ENCODE measurements around the gene MCM7. TPM values are rescaled to one million over a fixed set of nuclear protein-coding genes. Genes with fewer than 3 reads are reported as not detected.

MCM7 gene
- total RNA-seq, 1 experiment from 2014 or later: 387 TPM

DNA sequence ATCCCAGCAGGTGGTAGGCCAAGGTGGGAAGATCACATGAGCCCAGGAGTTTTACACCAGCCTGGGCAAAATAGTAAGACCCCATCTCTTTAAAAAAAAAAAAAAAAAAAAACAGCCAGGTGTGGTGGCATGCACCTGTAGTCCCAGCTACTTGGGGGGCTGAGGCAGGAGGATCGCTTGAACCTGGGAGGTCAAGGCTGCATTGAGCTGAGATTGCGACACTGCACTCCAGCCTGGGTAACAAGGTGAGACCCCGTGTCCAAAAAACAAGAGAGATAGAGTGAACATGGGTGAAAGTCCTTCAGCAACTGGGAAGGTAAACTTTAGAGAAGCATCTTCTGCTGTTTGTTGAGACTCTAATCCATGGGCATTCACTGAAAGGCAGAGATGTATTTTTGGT lies 41.3 kb upstream of the MCM7 start:
- CTCF ChIA-PET: interaction anchor here (1.0 to 1.4 kb wide), 2 partner anchors 10 to 12 kb away, joined by 3 read pairs; no protein-coding TSS in a partner anchor
- intact Hi-C loops (cut with micrococcal nuclease): no loop called here
- no peaks in the 10 kb centered on the region for H3K36me3 ChIP-seq (ENCODE audit: control insufficient read depth in 1 of 2, insufficient read depth in 2 of 2, low read length in 2 of 2)
- TF ChIP-seq, protein P1, sequence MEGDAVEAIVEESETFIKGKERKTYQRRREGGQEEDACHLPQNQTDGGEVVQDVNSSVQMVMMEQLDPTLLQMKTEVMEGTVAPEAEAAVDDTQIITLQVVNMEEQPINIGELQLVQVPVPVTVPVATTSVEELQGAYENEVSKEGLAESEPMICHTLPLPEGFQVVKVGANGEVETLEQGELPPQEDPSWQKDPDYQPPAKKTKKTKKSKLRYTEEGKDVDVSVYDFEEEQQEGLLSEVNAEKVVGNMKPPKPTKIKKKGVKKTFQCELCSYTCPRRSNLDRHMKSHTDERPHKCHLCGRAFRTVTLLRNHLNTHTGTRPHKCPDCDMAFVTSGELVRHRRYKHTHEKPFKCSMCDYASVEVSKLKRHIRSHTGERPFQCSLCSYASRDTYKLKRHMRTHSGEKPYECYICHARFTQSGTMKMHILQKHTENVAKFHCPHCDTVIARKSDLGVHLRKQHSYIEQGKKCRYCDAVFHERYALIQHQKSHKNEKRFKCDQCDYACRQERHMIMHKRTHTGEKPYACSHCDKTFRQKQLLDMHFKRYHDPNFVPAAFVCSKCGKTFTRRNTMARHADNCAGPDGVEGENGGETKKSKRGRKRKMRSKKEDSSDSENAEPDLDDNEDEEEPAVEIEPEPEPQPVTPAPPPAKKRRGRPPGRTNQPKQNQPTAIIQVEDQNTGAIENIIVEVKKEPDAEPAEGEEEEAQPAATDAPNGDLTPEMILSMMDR (IDR thresholded peaks at IDR 0.05 in 2 of 3, conservative IDR thresholded peaks at IDR 0.05 in 1 of 3; ENCODE audit: borderline replicate concordance in 1 of 3, insufficient read depth in 1 of 3, low read depth in 2 of 3, low read length in 2 of 3): no peak
- TF ChIP-seq ZFX (IDR thresholded peaks at IDR 0.05) (no peak), TCF7L2 (IDR thresholded peaks at IDR 0.05; ENCODE audit: borderline replicate concordance, extremely low read depth, insufficient read depth, insufficient read length) (no peak), EZH2 (IDR thresholded peaks at IDR 0.05) (no peak)
- TF ChIP-seq, protein P2, sequence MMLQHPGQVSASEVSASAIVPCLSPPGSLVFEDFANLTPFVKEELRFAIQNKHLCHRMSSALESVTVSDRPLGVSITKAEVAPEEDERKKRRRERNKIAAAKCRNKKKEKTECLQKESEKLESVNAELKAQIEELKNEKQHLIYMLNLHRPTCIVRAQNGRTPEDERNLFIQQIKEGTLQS (IDR thresholded peaks at IDR 0.05): no peak
- H3K27ac ChIP-seq (ENCODE audit: low read depth, low read length): no peak overlapping the region
- no peaks in the 10 kb centered on the region for H3K9me2 ChIP-seq (ENCODE audit: insufficient read depth)
- no peak overlapping the region for H3K4me2 ChIP-seq (ENCODE audit: low read length)
- no peaks in the 10 kb centered on the region for H3K4me1 ChIP-seq (ENCODE audit: control insufficient read depth in 1 of 2, insufficient read depth in 2 of 2, low read length in 2 of 2)
- H3K79me2 ChIP-seq (ENCODE audit: insufficient read depth, low read length): no peaks in the 10 kb centered on the region
- no peak overlapping the region for H3K4me3 ChIP-seq (replicated peaks in 1 of 2; ENCODE audit: low read depth in 1 of 2, low read length in 2 of 2)
- H2AFZ ChIP-seq (ENCODE audit: low read depth, low read length, poor library complexity, severe bottlenecking): no peak overlapping the region
- ATAC-seq (no peak), DNase-seq (ENCODE audit: low read depth, low spot score) (no peak)
- POLR2A ChIA-PET: no interaction called here
- H3K27me3 ChIP-seq (ENCODE audit: insufficient read depth, low read length): no peaks in the 10 kb centered on the region
- RAD21 ChIA-PET (ENCODE audit: low non-redundant PET in 1 of 2, low total read pairs in 2 of 2, uncharacterized antibody in 2 of 2, unreplicated experiment in 2 of 2): no interaction called here
- H3K9ac ChIP-seq (ENCODE audit: low read length): no peak overlapping the region
- no peaks in the 10 kb centered on the region for H3K9me3 ChIP-seq (ENCODE audit: control insufficient read depth in 1 of 2, insufficient read depth in 1 of 2, low read depth in 1 of 2, low read length in 2 of 2)
- H4K20me1 ChIP-seq (ENCODE audit: insufficient read depth): no peaks in the 10 kb centered on the region
- BruUV-seq (replicated peaks): no TSS peak

DNA sequence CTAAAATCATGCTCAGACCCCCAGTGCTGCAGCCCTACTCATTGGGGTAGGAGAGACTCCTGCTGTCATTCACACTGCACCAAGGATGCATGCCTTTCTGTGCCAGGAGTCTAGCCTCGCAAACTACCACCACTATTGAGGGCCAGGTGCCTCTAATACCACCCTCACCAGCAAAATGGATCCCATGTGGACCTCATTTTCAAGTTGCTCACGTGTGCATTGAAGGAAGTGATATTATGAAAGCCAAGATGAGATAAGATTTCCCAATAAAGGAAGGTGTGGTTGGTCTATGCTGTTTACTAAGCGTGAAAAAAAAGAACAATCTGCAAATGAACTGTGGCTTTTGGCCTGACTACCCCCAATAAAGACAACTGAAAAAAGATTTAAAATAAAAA lies 40.4 kb upstream of the MCM7 start:
- Histone ChIP-seq H3K9ac (ENCODE audit: low read length) (no peak overlapping the region), H3K36me3 (ENCODE audit: control insufficient read depth in 1 of 2, insufficient read depth in 2 of 2, low read length in 2 of 2) (no peaks in the 10 kb centered on the region), H3K27ac (ENCODE audit: low read depth, low read length) (no peak overlapping the region), H3K27me3 (ENCODE audit: insufficient read depth, low read length) (no peaks in the 10 kb centered on the region), H4K20me1 (ENCODE audit: insufficient read depth) (no peaks in the 10 kb centered on the region), H3K4me1 (ENCODE audit: control insufficient read depth in 1 of 2, insufficient read depth in 2 of 2, low read length in 2 of 2) (no peaks in the 10 kb centered on the region), H3K9me3 (ENCODE audit: control insufficient read depth in 1 of 2, insufficient read depth in 1 of 2, low read depth in 1 of 2, low read length in 2 of 2) (no peaks in the 10 kb centered on the region), H3K9me2 (ENCODE audit: insufficient read depth) (no peaks in the 10 kb centered on the region), H3K4me2 (ENCODE audit: low read length) (no peak overlapping the region), H2AFZ (ENCODE audit: low read depth, low read length, poor library complexity, severe bottlenecking) (no peak overlapping the region), H3K79me2 (ENCODE audit: insufficient read depth, low read length) (no peaks in the 10 kb centered on the region), H3K4me3 (replicated peaks in 1 of 2; ENCODE audit: low read depth in 1 of 2, low read length in 2 of 2) (no peak overlapping the region)
- no TSS peak for BruUV-seq (replicated peaks)
- DNase-seq (ENCODE audit: low read depth, low spot score) (no peak), ATAC-seq (no peak)
- ChIA-PET POLR2A (no interaction called here), RAD21 (ENCODE audit: low non-redundant PET in 1 of 2, low total read pairs in 2 of 2, uncharacterized antibody in 2 of 2, unreplicated experiment in 2 of 2) (no interaction called here), CTCF (no interaction called here)
- intact Hi-C loops (cut with micrococcal nuclease): no loop called here
- TF ChIP-seq ELF1 (IDR thresholded peaks at IDR 0.05; ENCODE audit: borderline replicate concordance, low read depth) (no peak), JUND (IDR thresholded peaks at IDR 0.05) (no peak), TCF7L2 (IDR thresholded peaks at IDR 0.05; ENCODE audit: borderline replicate concordance, extremely low read depth, insufficient read depth, insufficient read length) (no peak), POLR2A (IDR thresholded peaks at IDR 0.05; ENCODE audit: borderline replicate concordance, extremely low read depth, insufficient read depth, insufficient read length) (no peak), CEBPB (IDR thresholded peaks at IDR 0.05; ENCODE audit: low read depth) (no peak), FOSL1 (IDR thresholded peaks at IDR 0.05; ENCODE audit: low read depth) (no peak), RAD21 (IDR thresholded peaks at IDR 0.05; ENCODE audit: low read depth) (no peak), EZH2 (IDR thresholded peaks at IDR 0.05) (no peak), ZFX (IDR thresholded peaks at IDR 0.05) (no peak), SIN3A (IDR thresholded peaks at IDR 0.05; ENCODE audit: low read depth) (no peak), EGR1 (IDR thresholded peaks at IDR 0.05; ENCODE audit: low read depth) (no peak)
- TF ChIP-seq, protein P3, sequence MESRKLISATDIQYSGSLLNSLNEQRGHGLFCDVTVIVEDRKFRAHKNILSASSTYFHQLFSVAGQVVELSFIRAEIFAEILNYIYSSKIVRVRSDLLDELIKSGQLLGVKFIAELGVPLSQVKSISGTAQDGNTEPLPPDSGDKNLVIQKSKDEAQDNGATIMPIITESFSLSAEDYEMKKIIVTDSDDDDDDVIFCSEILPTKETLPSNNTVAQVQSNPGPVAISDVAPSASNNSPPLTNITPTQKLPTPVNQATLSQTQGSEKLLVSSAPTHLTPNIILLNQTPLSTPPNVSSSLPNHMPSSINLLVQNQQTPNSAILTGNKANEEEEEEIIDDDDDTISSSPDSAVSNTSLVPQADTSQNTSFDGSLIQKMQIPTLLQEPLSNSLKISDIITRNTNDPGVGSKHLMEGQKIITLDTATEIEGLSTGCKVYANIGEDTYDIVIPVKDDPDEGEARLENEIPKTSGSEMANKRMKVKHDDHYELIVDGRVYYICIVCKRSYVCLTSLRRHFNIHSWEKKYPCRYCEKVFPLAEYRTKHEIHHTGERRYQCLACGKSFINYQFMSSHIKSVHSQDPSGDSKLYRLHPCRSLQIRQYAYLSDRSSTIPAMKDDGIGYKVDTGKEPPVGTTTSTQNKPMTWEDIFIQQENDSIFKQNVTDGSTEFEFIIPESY (IDR thresholded peaks at IDR 0.05; ENCODE audit: extremely low read depth, insufficient replicate concordance, low read length): no peak
- TF ChIP-seq, protein P1 (IDR thresholded peaks at IDR 0.05 in 2 of 3, conservative IDR thresholded peaks at IDR 0.05 in 1 of 3; ENCODE audit: borderline replicate concordance in 1 of 3, insufficient read depth in 1 of 3, low read depth in 2 of 3, low read length in 2 of 3): no peak

Data from HCT116 (cell line).